Mucosa of gallbladder (tissue), 1 donor: Measurements from ENCODE around the gene SCCPDH. TPM values are rescaled to one million over a fixed set of nuclear protein-coding genes. Genes with fewer than 3 reads are reported as not detected.

Source experiments
- DNase-seq: peaks from one replicate; pipeline ENCODE4 v3.0.0-alpha.2; 2020; ENCODE audit warnings: low spot score
- total RNA-seq: library from RNA; stranded (reverse); gene quantifications from one replicate; pipeline ENCODE4 v1.2.1, GENCODE V29; 2021
- donor health status: DM: no; HTN: no; CAD: no.

SCCPDH gene
- total RNA-seq, 1 donor from 2014 or later, result 38.1 TPM

- no peak for DNase-seq
Observed at GRCh38 chr1:246785494-246786111, 61.4 kb downstream of the SCCPDH start.

GRCh38 chr1:246786606-246787238, 62.5 kb downstream of the SCCPDH start:
- no peak for DNase-seq

DNA sequence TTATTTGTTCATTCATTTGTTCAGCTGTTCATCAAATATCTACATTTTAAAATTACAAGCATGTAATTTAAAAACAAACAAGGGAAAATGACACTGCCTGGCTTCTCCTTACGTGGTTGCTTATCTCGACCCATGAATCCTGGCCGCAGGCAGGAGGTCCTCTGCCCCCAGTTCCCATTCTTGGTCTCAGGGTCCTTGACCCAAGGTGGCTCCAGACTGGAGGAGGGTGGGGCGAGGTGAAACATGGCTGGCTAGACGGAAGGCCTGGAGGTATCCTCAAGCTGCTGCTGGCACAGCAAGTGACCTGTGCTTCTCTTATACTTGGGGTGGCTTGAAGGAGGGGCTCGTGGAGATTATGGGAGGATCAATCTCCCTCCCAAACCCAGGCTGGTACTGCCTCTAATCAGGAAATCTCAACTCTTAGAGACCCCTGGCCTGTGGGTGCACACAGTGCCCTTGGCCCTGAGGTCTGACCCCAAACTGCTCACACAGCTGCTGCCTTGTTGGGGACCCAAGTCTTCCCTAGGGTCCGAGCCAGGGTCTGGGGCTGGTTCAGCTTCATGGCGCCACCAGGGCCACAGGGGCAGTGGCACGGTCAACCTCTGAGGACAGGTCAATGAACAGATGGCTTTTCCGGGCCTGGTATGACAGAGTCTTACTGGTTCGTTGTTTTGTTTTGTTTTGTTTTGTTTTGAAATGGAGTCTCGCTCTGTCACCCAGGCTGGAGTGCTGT, 63.7 kb downstream of the SCCPDH start:
- DNase-seq, result no peak

DNA sequence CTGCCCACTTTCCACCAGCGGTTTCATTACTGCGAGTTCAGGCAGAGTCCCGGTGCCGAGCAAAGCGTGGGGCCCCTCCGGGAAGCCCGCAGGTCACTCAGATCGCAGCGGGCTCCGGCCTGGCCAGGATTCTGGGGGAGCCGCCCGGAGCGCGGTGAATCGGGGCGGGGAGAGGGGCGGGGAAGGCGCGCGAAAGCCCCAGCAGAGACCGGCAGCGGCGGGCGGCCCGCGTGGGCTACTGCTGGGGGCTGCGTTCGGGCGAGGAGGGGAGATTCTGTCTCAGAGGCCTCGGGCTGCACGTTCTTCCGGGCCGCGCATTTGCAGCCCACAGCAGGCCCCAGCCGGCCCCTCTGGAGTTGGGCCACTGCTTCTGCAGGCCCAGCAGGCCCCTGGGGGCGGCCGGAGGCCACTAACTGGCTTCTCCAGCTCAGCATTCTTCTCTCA, 64.7 kb downstream of the SCCPDH start:
- DNase-seq, result no peak

GRCh38 chr1:246789454-246790339, 65.5 kb downstream of the SCCPDH start:
- DNase-seq, result no peak

DNA sequence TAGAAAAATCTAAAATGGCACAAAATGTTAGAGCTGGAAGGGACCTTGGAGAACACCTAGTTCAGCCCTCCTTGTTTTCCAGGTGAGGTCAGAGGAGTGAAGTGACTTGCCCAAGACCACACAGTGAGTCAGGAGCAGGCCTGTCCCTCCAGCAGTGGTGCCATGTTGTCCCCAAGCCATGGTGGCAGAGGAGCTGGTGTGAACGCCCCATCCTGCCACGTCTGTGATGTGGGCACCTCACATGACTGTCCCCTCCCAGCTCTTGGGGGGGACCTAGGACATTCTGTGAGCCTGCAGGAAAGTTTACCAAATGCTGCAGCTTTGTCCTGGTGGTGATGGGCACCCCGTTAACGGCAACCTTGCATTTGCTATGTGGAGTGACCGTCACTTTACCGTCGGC, 66.2 kb downstream of the SCCPDH start:
- DNase-seq, result no peak

- DNase-seq, result no peak
Observed at GRCh38 chr1:246790833-246791232, 66.6 kb downstream of the SCCPDH start.

GRCh38 chr1:246791303-246791918, 67.2 kb downstream of the SCCPDH start:
- DNase-seq, result no peak

DNA sequence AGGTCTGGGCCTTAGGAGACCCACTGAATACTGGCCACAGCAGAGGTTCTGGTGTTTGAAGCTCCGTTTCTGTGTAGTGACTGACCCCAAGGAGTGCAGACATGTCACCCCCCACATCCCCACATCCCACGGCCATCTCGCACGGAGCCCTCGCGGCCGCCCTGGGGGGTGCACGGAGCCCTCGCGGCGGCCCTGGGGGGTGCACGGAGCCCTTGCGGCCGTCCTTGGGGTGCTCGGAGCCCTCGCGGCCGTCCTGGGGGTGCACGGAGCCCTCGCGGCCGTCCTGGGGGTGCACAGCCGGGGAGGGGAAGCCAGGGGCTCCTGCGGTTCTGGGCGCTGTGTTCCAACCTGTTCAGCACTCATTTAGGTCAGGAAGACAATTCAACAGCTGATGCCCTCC, 68.4 kb downstream of the SCCPDH start:
- DNase-seq, result no peak

DNA sequence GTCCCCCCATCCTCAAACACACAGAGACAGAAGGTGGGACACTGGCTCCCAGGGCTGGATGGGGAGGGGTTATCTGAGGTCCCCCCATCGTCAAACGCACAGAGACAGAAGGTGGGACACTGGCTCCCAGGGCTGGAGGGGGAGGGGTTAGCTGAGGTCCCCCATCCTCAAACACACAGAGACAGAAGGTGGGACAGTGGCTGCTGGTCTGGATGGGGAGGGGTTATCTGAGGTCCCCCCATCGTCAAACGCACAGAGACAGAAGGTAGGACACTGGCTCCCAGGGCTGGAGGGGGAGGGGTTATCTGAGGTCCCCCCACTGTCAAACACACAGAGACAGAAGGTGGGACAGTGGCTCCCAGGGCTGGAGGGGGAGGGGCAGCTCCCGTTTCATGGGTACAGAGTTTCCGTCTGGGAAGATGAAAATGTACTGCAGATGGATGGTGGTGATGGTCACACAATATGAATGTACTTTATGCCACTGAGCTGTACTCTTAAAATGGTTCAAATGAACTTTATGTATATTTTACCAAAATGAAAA, 69.2 kb downstream of the SCCPDH start:
- no peak for DNase-seq

GRCh38 chr1:246794048-246794827, 70.0 kb downstream of the SCCPDH start:
- no peak for DNase-seq

DNA sequence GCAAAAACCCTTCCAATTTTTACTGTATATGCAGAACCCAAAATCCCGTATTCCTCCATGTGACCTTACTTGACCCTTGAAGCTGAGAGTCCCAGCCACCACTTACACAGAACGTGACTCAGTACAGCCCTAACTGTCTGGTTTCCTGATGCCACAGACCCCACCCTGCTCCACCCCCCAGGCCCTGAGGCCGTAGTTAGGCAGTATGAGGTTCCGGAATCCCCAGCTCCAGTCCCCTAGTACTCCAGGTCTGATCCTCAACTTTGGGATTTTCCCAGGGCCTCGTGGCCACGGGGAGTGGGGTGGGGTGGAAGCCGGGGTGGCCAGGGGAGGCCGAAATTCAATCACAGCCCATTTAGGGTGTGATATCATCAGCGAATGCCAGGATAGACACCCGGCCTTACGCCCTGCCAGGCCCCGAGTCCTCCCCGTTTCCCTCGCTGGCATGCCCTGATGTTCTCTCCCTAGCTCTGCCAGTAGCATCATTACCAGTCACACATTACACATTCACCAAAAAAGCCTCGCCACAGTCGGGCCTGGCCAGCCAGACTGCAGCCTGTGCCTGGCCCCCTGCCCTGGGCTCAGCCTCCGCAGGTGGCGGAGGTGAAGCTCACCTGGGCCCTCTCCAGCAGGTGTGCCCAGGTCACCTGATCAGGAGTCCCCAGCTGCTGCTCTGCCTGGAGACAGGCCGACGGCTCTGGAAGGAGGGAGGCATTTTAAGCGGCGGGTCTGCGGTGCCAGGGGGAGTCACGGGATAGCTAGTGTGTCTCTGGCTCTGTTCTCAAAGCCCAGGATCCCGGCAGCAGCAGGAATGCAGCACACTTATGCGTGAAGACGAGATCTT, 70.8 kb downstream of the SCCPDH start:
- DNase-seq, result no peak

- no peak for DNase-seq
Observed at GRCh38 chr1:246795906-246796694, 71.9 kb downstream of the SCCPDH start.

DNA sequence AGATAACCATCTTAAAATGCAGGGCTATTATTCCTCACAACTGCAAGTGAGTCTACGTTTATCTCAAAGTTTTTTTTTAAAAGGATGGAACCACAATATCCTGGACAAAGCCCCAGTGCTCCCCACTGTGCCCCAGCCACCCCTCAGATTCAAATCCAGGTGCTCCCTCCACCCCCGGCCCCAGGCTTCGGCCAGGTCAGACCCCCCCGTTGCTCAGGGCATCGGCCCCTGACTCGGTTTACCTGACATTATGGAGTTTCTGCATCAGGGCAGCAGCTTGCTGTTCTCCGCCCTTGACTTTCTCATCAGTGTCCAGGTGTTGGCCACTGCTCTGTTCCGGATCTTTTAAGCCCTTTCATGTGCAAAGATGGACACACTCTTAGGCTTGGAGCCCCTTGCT, 72.9 kb downstream of the SCCPDH start:
- no peak for DNase-seq

DNA sequence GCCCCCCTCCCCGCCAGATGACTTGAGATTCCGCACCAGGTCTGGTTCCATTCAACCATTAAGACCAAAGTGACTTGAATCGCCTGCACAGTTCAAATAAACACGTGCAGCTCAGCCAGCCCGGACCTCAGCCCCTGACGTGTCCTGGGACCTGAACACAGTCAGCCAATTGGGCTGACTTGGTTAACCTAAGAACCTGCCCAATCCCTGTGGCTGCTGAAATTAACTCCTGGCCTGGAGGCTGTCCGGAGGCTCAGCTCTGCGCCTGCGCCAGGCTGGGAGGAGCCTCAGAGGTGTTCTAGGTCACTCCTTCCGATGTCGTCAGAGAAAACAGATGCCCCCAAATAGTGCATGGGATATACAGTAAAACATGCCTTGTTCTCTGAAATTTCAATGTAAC, 73.4 kb downstream of the SCCPDH start:
- DNase-seq, result no peak

DNA sequence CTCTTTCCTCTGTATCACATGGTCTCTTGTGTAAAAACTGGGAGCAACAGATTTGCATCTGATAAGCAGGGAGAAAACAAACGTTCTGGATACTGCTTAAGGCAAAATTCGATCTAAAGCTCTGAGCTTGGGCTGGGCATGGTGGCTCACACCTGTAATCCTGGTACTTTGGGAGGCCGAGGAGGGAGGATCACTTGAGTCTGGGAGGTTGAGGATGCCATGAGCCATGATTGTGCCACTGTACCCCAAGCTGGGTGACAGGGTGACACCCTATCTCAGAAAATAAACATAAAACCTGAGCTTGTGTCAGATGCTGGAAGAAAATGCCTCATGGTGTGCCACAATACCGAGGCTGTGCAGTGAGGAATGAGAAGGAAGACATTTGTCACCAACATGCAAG, 73.9 kb downstream of the SCCPDH start:
- DNase-seq, result no peak

DNA sequence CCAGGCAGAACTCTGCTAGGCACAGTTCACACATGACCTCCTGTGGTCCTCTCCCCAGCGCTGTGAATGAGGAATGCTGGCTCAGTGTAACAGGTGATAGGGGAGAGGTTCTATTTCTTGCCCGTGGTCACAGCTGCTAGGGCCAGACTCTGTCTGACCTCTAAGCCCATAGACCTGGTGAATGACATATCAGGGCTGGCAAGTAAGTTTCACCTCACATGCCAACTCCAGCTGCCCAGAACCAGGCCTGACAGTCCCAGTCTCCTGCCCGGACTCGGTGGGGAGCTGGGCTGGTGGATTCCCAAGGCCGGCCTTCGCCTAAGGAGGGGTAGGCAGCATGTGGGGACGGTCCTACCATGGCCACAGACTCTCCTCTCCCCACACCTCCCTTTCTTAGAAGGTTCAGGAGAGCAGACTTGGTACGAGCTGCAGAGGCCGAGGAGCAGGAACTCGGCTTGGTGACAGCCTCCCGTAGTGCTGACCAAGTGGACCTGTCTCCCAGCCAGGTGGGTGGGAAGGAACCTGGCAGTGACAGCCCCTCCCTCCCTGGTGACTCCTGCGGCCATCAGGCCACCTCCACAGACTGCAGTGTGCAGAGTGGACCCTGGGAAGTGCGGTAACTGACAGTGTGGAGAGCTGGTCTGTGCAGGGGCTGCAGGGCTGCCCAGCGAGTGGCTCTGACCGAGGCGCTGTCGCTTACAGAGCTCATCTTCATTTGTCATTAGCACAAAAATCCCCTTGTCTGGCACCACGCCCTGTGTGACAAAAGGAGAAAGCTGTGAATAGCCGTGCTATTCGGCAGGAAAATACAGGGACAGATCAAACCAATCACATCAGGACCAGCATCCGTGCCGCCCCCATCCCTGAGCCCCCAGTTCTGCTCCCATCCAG, 74.6 kb downstream of the SCCPDH start:
- DNase-seq, result no peak

DNA sequence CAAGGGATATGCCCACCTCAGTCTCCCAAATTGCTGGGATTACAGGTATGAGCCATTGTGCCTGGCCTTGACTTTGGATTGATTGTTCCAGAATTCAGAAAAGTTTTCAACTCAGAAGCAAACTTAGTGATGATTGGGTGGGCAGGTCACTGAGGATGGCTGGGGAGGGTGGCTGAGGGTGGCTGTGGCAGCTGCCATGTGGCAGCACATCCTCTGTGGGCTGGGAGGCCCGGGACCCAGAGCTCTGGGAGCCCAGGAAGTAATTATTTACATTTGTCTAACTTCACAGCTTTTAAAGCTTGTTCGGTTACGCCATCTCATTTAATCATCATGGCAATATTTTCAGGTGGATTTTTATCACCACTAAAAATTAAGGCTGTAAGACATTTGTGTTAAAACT, 76.1 kb downstream of the SCCPDH start:
- no peak for DNase-seq
